ENCODE data around the gene GHITM.
"Not testable (repeated sequence)": the region's sequence is repeated elsewhere in the genome, so short reads cannot be mapped to it uniquely, and the experiment has no call there.

Gene GHITM

GRCh38 chr10:84178160-84178609 is 38.9 kb downstream of the GHITM start:
- TF ChIP-seq, protein P1, sequence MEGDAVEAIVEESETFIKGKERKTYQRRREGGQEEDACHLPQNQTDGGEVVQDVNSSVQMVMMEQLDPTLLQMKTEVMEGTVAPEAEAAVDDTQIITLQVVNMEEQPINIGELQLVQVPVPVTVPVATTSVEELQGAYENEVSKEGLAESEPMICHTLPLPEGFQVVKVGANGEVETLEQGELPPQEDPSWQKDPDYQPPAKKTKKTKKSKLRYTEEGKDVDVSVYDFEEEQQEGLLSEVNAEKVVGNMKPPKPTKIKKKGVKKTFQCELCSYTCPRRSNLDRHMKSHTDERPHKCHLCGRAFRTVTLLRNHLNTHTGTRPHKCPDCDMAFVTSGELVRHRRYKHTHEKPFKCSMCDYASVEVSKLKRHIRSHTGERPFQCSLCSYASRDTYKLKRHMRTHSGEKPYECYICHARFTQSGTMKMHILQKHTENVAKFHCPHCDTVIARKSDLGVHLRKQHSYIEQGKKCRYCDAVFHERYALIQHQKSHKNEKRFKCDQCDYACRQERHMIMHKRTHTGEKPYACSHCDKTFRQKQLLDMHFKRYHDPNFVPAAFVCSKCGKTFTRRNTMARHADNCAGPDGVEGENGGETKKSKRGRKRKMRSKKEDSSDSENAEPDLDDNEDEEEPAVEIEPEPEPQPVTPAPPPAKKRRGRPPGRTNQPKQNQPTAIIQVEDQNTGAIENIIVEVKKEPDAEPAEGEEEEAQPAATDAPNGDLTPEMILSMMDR (conservative IDR thresholded peaks at IDR 0.05; ENCODE audit: low read length): no peak
- DNase-seq (ENCODE audit: low read depth): no peak
- H3K4me3 ChIP-seq (ENCODE audit: low read length): no peak overlapping the region

DNA sequence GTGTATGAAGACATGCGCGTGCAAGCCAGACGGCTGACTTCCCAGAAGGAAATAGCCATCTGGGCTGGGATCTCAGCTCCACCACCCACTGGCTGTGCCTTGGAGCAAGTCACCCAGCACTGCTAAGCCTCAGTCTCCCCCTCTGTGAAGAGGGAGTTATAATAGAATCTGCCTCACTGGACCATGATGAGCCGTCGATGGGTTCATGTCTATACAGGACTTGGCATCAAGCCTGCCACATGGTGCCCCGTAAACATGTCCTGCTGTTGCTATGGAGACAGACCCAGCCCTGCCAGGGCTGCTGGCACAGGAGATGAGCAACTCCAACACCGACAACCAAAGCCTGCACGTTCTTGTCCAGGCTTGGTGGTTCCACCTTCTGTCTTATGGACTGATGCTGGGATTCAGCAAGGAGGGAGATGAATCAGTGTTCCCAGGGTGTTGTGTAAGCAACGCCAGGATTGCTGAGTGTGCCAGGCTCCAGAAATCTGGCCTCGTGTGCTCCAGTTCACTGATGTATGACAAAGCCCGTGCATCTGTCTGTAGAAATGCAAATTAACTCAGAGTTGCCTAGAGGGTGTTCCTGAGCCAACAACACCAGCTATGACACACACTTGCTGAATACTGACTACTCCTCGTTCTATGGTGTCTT is 39.9 kb downstream of the GHITM start:
- peak; percentile 74 for DNase-seq (ENCODE audit: low read depth)
- TF ChIP-seq, protein P1 (conservative IDR thresholded peaks at IDR 0.05; ENCODE audit: low read length): no peak
- no peak overlapping the region for H3K4me3 ChIP-seq (ENCODE audit: low read length)

DNA sequence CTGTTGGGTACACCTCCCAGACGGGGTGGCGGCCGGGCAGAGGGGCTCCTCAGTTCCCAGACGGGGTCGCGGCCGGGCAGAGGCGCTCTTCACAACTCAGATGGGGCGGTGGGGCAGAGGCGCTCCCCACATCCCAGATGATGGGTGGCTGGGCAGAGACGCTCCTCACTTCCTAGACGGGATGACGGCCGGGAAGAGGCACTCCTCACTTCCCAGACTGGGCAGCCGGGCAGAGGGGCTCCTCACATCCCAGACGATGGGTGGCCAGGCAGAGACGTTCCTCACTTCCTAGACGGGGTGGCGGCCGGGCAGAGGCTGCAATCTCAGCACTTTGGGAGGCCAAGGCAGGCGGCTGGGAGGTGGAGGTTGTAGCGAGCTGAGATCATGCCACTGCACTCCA is 41.1 kb downstream of the GHITM start:
- DNase-seq (ENCODE audit: low read depth); H3K4me3 ChIP-seq (ENCODE audit: low read length): not testable (repeated sequence)

DNA sequence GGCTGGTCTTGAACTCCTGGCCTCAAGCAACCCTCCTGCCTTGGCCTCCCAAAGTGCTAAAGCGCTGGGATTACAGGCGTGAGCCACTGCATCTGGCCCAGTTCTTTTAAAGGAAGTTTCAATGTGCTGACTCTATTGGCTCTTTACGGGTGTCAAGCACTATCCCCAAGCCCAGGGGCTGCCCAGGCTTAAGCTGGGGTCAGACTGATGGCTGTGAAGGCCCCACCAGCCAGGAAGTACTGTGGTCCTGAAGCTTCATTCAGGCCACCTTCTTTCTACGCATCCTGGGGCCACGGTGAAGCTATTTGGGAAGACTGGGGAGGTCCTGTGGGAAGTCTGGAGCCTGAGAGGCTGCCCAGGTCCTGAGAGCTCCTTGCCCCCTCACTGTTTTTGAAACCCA is 42.3 kb downstream of the GHITM start:
- TF ChIP-seq, protein P1 (conservative IDR thresholded peaks at IDR 0.05; ENCODE audit: low read length): no peak
- no peak for DNase-seq (ENCODE audit: low read depth)
- H3K4me3 ChIP-seq (ENCODE audit: low read length): no peak overlapping the region

DNA sequence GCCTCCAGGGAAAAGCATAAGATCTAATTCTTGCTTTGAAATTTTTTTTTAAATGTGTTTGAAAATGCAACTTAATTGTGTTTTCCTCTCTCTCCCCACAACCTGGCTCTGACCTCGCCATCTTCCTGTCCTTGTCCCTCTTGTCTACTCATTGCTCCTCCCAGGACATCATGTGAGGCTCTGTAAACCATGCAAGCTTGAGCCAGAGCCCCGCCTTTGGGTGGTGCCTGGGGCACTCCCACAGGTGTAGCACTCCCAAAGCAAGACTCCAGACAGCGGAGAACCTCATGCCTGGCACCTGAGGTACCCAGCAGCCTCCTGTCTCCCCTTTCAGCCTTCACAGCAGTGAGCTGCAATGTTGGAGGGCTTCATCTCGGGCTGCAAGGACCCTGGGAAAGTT is 45.2 kb downstream of the GHITM start:
- TF ChIP-seq, protein P1 (conservative IDR thresholded peaks at IDR 0.05; ENCODE audit: low read length): no peak
- DNase-seq (ENCODE audit: low read depth): no peak
- H3K4me3 ChIP-seq (ENCODE audit: low read length): no peak overlapping the region

GRCh38 chr10:84185526-84186175 is 46.3 kb downstream of the GHITM start:
- TF ChIP-seq, protein P1 (conservative IDR thresholded peaks at IDR 0.05; ENCODE audit: low read length): no peak
- H3K4me3 ChIP-seq (ENCODE audit: low read length): no peak overlapping the region
- DNase-seq (ENCODE audit: low read depth): no peak

DNA sequence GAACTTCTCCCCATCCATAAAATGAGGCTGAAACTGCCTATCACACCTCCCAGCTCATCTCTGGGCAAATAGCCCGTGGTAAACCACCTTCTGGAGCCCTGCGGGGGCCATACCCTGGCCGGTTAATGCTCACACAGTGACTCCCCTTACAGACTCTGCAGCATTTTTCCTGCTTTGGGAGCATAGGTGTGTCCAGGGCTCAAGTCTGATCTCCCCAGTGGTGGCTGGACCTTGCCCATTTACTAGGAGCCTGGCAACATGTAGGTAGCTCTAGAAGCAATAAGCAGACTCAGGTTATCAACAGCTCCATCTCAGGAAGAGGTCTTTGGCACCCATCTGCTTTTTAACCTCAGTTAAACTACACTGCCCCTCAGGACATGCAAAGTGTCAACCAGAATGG is 49.5 kb downstream of the GHITM start:
- H3K4me3 ChIP-seq (ENCODE audit: low read length): no peak overlapping the region
- TF ChIP-seq, protein P1 (conservative IDR thresholded peaks at IDR 0.05; ENCODE audit: low read length): no peak
- no peak for DNase-seq (ENCODE audit: low read depth)

Measured in AG10803 (cell line).